ENCODE measurements around the gene INSR.

GRCh38 chr19:7260161-7260560, 34.1 kb downstream of the INSR start:
- no peak for TF ChIP-seq CTCF (IDR thresholded peaks at IDR 0.05)
- TF ChIP-seq ZFX (IDR thresholded peaks at IDR 0.05; ENCODE audit: borderline replicate concordance), result no peak
